ENCODE measurements around the gene TCEA2.

TCEA2 gene

GRCh38 chr20:64056889-64057627 is 5.9 kb upstream of the TCEA2 start:
- no peak overlapping the region for H3K4me3 ChIP-seq (ENCODE audit: low read length)
- H3K9me3 ChIP-seq (ENCODE audit: control insufficient read depth, insufficient read depth, low read length): no peaks in the 10 kb centered on the region
- H3K36me3 ChIP-seq (ENCODE audit: control insufficient read depth, insufficient read depth, low read length): no peaks in the 10 kb centered on the region
- DNase-seq (ENCODE audit: low read depth, low spot score): no peak
- H3K4me1 ChIP-seq (ENCODE audit: control insufficient read depth, insufficient read depth, low read length): peaks cover 6% of the 10 kb centered on the region
- no CpG with 5 or more reads among the region's 39 CpGs for WGBS (ENCODE audit: insufficient coverage, insufficient read length)
- no peak overlapping the region for H3K27ac ChIP-seq (ENCODE audit: low read length)
- no peaks in the 10 kb centered on the region for H3K27me3 ChIP-seq (ENCODE audit: control insufficient read depth, insufficient read depth, low read length)

GRCh38 chr20:64057628-64058498 is 5.1 kb upstream of the TCEA2 start:
- H3K27ac ChIP-seq (ENCODE audit: low read length): no peak overlapping the region
- WGBS (ENCODE audit: insufficient coverage, insufficient read length): no CpG with 5 or more reads among the region's 33 CpGs

DNA sequence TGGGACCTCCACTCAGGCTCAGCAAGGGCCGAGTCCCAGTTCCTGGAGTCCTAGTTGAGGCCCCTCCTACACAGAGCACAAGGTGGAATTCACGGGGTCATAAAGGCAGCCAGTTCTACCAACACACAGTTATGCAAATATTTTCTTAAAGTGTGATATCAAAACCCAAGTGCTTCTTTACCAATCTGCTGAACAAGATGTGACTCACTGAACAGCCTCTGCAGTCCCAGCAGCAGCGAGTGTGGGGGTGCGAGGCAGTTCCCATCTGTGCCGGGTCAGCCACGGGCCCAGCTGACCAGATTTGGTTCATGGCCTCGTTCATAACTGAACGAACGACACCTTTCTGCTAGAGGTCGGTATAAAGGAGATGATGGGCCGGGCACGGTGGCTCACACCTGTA is 4.5 kb upstream of the TCEA2 start:
- peaks cover 6% of the 10 kb centered on the region for H3K4me1 ChIP-seq (ENCODE audit: control insufficient read depth, insufficient read depth, low read length)
- H3K9me3 ChIP-seq (ENCODE audit: control insufficient read depth, insufficient read depth, low read length): no peaks in the 10 kb centered on the region
- no peak overlapping the region for H3K4me3 ChIP-seq (ENCODE audit: low read length)
- no peaks in the 10 kb centered on the region for H3K27me3 ChIP-seq (ENCODE audit: control insufficient read depth, insufficient read depth, low read length)
- no peaks in the 10 kb centered on the region for H3K36me3 ChIP-seq (ENCODE audit: control insufficient read depth, insufficient read depth, low read length)
- no peak for DNase-seq (ENCODE audit: low read depth, low spot score)
- H3K27ac ChIP-seq (ENCODE audit: low read length): no peak overlapping the region
- WGBS (ENCODE audit: insufficient coverage, insufficient read length): no CpG with 5 or more reads among the region's 12 CpGs

More at GRCh38 chr20:64057628-64058498, 5.1 kb upstream of the TCEA2 start:
- H3K4me1 ChIP-seq (ENCODE audit: control insufficient read depth, insufficient read depth, low read length): peaks cover 6% of the 10 kb centered on the region
- DNase-seq (ENCODE audit: low read depth, low spot score): no peak
- no peaks in the 10 kb centered on the region for H3K9me3 ChIP-seq (ENCODE audit: control insufficient read depth, insufficient read depth, low read length)
- H3K27me3 ChIP-seq (ENCODE audit: control insufficient read depth, insufficient read depth, low read length): no peaks in the 10 kb centered on the region
- no peak overlapping the region for H3K4me3 ChIP-seq (ENCODE audit: low read length)
- no peaks in the 10 kb centered on the region for H3K36me3 ChIP-seq (ENCODE audit: control insufficient read depth, insufficient read depth, low read length)

DNA sequence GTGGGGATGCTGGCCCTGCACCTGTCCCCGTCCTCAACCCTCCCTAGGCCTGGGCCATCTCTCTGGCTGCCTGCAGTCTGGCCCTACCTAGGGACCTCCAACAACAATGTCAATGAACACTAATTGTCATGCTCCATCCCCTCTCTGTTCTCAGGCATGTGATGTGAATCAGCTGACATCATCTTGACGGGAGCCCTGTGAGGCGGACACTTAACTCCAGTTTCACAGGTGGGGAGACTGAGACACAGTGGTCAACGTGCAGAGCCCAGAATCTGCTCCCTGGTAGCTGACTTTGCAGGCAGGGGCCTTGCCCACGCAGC is 762 bp upstream of the TCEA2 start:
- H3K27ac ChIP-seq (ENCODE audit: low read length): no peak overlapping the region
- H3K9me3 ChIP-seq (ENCODE audit: control insufficient read depth, insufficient read depth, low read length): no peaks in the 10 kb centered on the region
- WGBS (ENCODE audit: insufficient coverage, insufficient read length): no CpG with 5 or more reads among the region's 5 CpGs
- H3K4me1 ChIP-seq (ENCODE audit: control insufficient read depth, insufficient read depth, low read length): peaks cover 4% of the 10 kb centered on the region
- no peak overlapping the region; the same call in 1 of the 2 replicates for H3K4me3 ChIP-seq (ENCODE audit: low read length)
- no peaks in the 10 kb centered on the region for H3K36me3 ChIP-seq (ENCODE audit: control insufficient read depth, insufficient read depth, low read length)
- H3K27me3 ChIP-seq (ENCODE audit: control insufficient read depth, insufficient read depth, low read length): no peaks in the 10 kb centered on the region
- DNase-seq (ENCODE audit: low read depth, low spot score): no peak

GRCh38 chr20:64063389-64064144 is 569 bp downstream of the TCEA2 start:
- Histone ChIP-seq H3K4me1 (ENCODE audit: control insufficient read depth, insufficient read depth, low read length) (peaks cover 4% of the 10 kb centered on the region), H3K36me3 (ENCODE audit: control insufficient read depth, insufficient read depth, low read length) (no peaks in the 10 kb centered on the region), H3K4me3 (ENCODE audit: low read length) (peak overlapping the region; percentile 64), H3K9me3 (ENCODE audit: control insufficient read depth, insufficient read depth, low read length) (no peaks in the 10 kb centered on the region), H3K27me3 (ENCODE audit: control insufficient read depth, insufficient read depth, low read length) (no peaks in the 10 kb centered on the region), H3K27ac (ENCODE audit: low read length) (no peak overlapping the region)
- WGBS (ENCODE audit: insufficient coverage, insufficient read length): no CpG with 5 or more reads among the region's 51 CpGs
- DNase-seq (ENCODE audit: low read depth, low spot score): no peak

GRCh38 chr20:64064145-64064698 is 1.2 kb downstream of the TCEA2 start:
- no peak for DNase-seq (ENCODE audit: low read depth, low spot score)
- H3K4me3 ChIP-seq (ENCODE audit: low read length): no peak overlapping the region
- H3K27me3 ChIP-seq (ENCODE audit: control insufficient read depth, insufficient read depth, low read length): no peaks in the 10 kb centered on the region
- no peaks in the 10 kb centered on the region for H3K9me3 ChIP-seq (ENCODE audit: control insufficient read depth, insufficient read depth, low read length)
- H3K27ac ChIP-seq (ENCODE audit: low read length): no peak overlapping the region
- no CpG with 5 or more reads among the region's 12 CpGs for WGBS (ENCODE audit: insufficient coverage, insufficient read length)
- peaks cover 5% of the 10 kb centered on the region for H3K4me1 ChIP-seq (ENCODE audit: control insufficient read depth, insufficient read depth, low read length)
- no peaks in the 10 kb centered on the region for H3K36me3 ChIP-seq (ENCODE audit: control insufficient read depth, insufficient read depth, low read length)

DNA sequence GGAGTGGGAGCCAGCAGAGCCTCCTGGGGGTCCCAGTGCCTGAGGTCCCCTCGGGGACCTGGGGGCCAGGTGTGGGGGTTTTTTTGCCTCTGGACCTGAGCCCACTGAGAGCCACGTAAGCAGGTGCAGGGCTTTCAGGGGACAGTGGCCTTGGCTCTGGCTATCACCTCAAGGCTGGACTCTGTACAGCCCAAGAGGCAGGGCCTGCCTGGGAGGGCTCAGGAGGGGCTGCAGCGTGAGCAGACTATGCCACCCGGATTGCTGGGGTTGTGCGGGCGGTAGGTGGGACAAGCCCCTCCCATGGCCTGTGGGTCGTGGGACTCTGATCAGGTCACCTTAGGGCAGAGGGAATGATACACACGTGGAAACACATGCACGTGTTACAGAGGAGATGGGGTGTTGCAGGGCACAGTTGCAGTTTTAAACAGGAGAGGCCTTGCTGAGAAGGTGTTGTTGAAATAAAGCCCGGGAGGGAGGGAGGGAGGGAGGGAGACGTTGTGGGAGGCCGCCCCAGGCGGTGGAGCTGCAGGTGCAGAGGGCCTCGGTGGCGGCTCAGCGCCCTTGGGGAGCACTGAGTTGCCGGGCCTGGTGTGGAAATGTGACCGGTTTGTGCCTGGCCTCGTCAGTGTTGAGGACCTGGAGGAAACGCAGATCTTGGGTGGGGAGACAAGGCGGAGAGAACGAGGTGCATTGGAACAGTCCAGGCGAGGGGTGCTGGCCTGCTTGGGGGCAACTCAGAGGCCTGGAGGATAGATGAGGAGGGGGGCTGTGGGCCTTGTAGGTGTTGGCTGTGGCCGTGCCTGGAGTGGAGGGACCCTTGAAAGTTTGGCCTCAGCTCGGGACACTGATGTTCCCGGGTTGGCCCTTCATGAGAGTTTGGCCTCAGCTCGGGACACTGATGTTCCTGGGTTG is 2.3 kb downstream of the TCEA2 start:
- H3K4me1 ChIP-seq (ENCODE audit: control insufficient read depth, insufficient read depth, low read length): peaks cover 10% of the 10 kb centered on the region
- no CpG with 5 or more reads among the region's 27 CpGs for WGBS (ENCODE audit: insufficient coverage, insufficient read length)
- no peaks in the 10 kb centered on the region for H3K9me3 ChIP-seq (ENCODE audit: control insufficient read depth, insufficient read depth, low read length)
- H3K27me3 ChIP-seq (ENCODE audit: control insufficient read depth, insufficient read depth, low read length): no peaks in the 10 kb centered on the region
- no peaks in the 10 kb centered on the region for H3K36me3 ChIP-seq (ENCODE audit: control insufficient read depth, insufficient read depth, low read length)
- no peak overlapping the region for H3K4me3 ChIP-seq (ENCODE audit: low read length)
- no peak for DNase-seq (ENCODE audit: low read depth, low spot score)
- H3K27ac ChIP-seq (ENCODE audit: low read length): no peak overlapping the region

DNA sequence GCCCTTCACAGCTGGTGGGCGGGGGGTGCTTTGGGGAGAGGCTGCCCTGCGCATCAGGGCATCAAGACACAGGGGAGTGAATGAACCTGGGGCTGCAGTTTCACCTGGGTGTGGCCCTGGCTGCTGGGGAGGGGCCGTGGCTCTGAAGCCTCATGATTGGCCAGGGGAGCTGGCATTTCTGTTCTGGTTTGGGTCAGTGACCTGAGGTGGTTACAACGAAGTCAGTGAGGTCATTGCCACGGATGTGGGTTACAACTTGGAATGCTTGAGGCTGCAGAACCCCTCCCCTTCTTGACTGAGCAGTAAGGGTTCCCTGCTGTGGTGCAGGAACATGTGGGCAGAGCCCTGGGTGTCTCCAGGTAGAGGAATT is 3.0 kb downstream of the TCEA2 start:
- Histone ChIP-seq H3K27ac (ENCODE audit: low read length) (no peak overlapping the region), H3K27me3 (ENCODE audit: control insufficient read depth, insufficient read depth, low read length) (no peaks in the 10 kb centered on the region), H3K4me1 (ENCODE audit: control insufficient read depth, insufficient read depth, low read length) (peaks cover 10% of the 10 kb centered on the region), H3K4me3 (ENCODE audit: low read length) (no peak overlapping the region), H3K9me3 (ENCODE audit: control insufficient read depth, insufficient read depth, low read length) (no peaks in the 10 kb centered on the region), H3K36me3 (ENCODE audit: control insufficient read depth, insufficient read depth, low read length) (no peaks in the 10 kb centered on the region)
- no peak for DNase-seq (ENCODE audit: low read depth, low spot score)
- no CpG with 5 or more reads among the region's 5 CpGs for WGBS (ENCODE audit: insufficient coverage, insufficient read length)

GRCh38 chr20:64067005-64067632 is 4.1 kb downstream of the TCEA2 start:
- H3K36me3 ChIP-seq (ENCODE audit: control insufficient read depth, insufficient read depth, low read length): no peaks in the 10 kb centered on the region
- no peak overlapping the region for H3K4me3 ChIP-seq (ENCODE audit: low read length)
- H3K27ac ChIP-seq (ENCODE audit: low read length): no peak overlapping the region
- H3K9me3 ChIP-seq (ENCODE audit: control insufficient read depth, insufficient read depth, low read length): no peaks in the 10 kb centered on the region
- DNase-seq (ENCODE audit: low read depth, low spot score): no peak
- H3K27me3 ChIP-seq (ENCODE audit: control insufficient read depth, insufficient read depth, low read length): no peaks in the 10 kb centered on the region
- H3K4me1 ChIP-seq (ENCODE audit: control insufficient read depth, insufficient read depth, low read length): peaks cover 10% of the 10 kb centered on the region
- no CpG with 5 or more reads among the region's 6 CpGs for WGBS (ENCODE audit: insufficient coverage, insufficient read length)

Data from iPS DF 6.9 (cell line).